ENCODE measurements around the gene WDR91.

- TF ChIP-seq CTCF (conservative IDR thresholded peaks at IDR 0.05) (no peak), EZH2 (IDR thresholded peaks at IDR 0.05; ENCODE audit: low read depth) (no peak)
Observed at GRCh38 chr7:135193615-135194081, 17.7 kb downstream of the WDR91 start.
